Esophagus muscularis mucosa (tissue), 3 donors: ENCODE data around the gene NAV3.

Source experiments
- CTCF ChIP-seq, 3 experiments: fragments of 200-600 bp in 2 of 3; fragments of 450-650 bp in 1 of 3; sonication (generic) in 2 of 3; IDR thresholded peaks; one replicate each; pipeline ENCODE4 v1.5.1; 2017 to 2019; ENCODE audit warnings: antibody characterized with exemption in 3 of 3, mild to moderate bottlenecking in 2 of 3, moderate library complexity in 1 of 3
- EP300 ChIP-seq: sonication (generic); formaldehyde crosslinking; IDR thresholded peaks from one replicate; pipeline ENCODE4 v1.6.1; 2017; ENCODE audit warnings: antibody characterized with exemption

GRCh38 chr12:78090266-78090665 is 259.6 kb downstream of the NAV3 start:
- TF ChIP-seq CTCF (IDR thresholded peaks at IDR 0.05) (no peak), EP300 (no peak)
